ENCODE data around the gene CHTF8. TPM values are rescaled to one million over a fixed set of nuclear protein-coding genes. Genes with fewer than 3 reads are reported as not detected.
"Not testable (repeated sequence)": the region's sequence is repeated elsewhere in the genome, so short reads cannot be mapped to it uniquely, and the experiment has no call there.

Gene CHTF8
- total and polyA plus RNA-seq, 4 donors = 53.3 to 77.3 (median 63.5) TPM

GRCh38 chr16:69131167-69131838 is 1.1 kb downstream of the CHTF8 start:
- no peaks in the 10 kb centered on the region for H3K36me3 ChIP-seq (ENCODE audit: control insufficient read depth in 1 of 2, insufficient read depth in 2 of 2, low read length in 1 of 2)
- no peaks in the 10 kb centered on the region for H3K4me1 ChIP-seq (ENCODE audit: control insufficient read depth in 1 of 2, insufficient read depth in 2 of 2, low read length in 2 of 2)
- no peak for ATAC-seq (ENCODE audit: low FRiP score)
- 1% methylated on average over 15 of the region's 15 CpGs for WGBS, 2 donors
- DNase-seq = peak in 1 of 2 donors; percentile 6
- intact Hi-C loops (cut with DNase I) = loop anchor here in 1 of 2 donors (10.0 kb wide), 2 partner anchors 53 to 287 kb away; partner anchors contain the start of genes SNTB2 and TANGO6
- no peaks in the 10 kb centered on the region for H3K27me3 ChIP-seq (ENCODE audit: control insufficient read depth in 1 of 2, insufficient read depth in 2 of 2, low read length in 1 of 2)
- H3K9me3 ChIP-seq (ENCODE audit: control insufficient read depth, low read length) = no peaks in the 10 kb centered on the region
- H3K4me3 ChIP-seq (ENCODE audit: low read length in 2 of 2) = peak overlapping the region; percentile 81 to 98
- no peak overlapping the region for H3K27ac ChIP-seq (ENCODE audit: low read depth in 1 of 2, low read length in 2 of 2)

- intact Hi-C loops (cut with DNase I) = loop anchor here in 1 of 2 donors (10.0 kb wide), 2 partner anchors 54 to 286 kb away; partner anchors contain the start of genes SNTB2 and TANGO6
- no peak overlapping the region for H3K27ac ChIP-seq (ENCODE audit: low read depth in 1 of 2, low read length in 2 of 2)
- DNase-seq (no peak), ATAC-seq (ENCODE audit: low FRiP score) (no peak)
- no peak overlapping the region for H3K4me3 ChIP-seq (ENCODE audit: low read length in 2 of 2)
- H3K36me3 ChIP-seq (ENCODE audit: control insufficient read depth in 1 of 2, insufficient read depth in 2 of 2, low read length in 1 of 2) = no peaks in the 10 kb centered on the region
- H3K4me1 ChIP-seq (ENCODE audit: control insufficient read depth in 1 of 2, insufficient read depth in 2 of 2, low read length in 2 of 2) = no peaks in the 10 kb centered on the region
- 59 to 62% methylated on average over 6 of the region's 6 CpGs for WGBS, 2 donors
- no peaks in the 10 kb centered on the region for H3K9me3 ChIP-seq (ENCODE audit: control insufficient read depth, low read length)
- no peaks in the 10 kb centered on the region for H3K27me3 ChIP-seq (ENCODE audit: control insufficient read depth in 1 of 2, insufficient read depth in 2 of 2, low read length in 1 of 2)
Measured at GRCh38 chr16:69130461-69130860, 1.9 kb downstream of the CHTF8 start.

GRCh38 chr16:69127966-69128510 is 4.3 kb downstream of the CHTF8 start:
- no peaks in the 10 kb centered on the region for H3K36me3 ChIP-seq (ENCODE audit: control insufficient read depth in 1 of 2, insufficient read depth in 2 of 2, low read length in 1 of 2)
- H3K27ac ChIP-seq (ENCODE audit: low read depth in 1 of 2, low read length in 2 of 2) = no peak overlapping the region
- no peak overlapping the region for H3K4me3 ChIP-seq (ENCODE audit: low read length in 2 of 2)
- no peaks in the 10 kb centered on the region for H3K9me3 ChIP-seq (ENCODE audit: control insufficient read depth, low read length)
- intact Hi-C loops (cut with DNase I) = no loop called here
- no peaks in the 10 kb centered on the region for H3K4me1 ChIP-seq (ENCODE audit: control insufficient read depth in 1 of 2, insufficient read depth in 2 of 2, low read length in 2 of 2)
- ATAC-seq (ENCODE audit: low FRiP score) (no peak), DNase-seq (peak in 1 of 2 donors; percentile 38)
- 87 to 91% methylated on average over 12 of the region's 12 CpGs for WGBS, 2 donors
- H3K27me3 ChIP-seq (ENCODE audit: control insufficient read depth in 1 of 2, insufficient read depth in 2 of 2, low read length in 1 of 2) = no peaks in the 10 kb centered on the region

GRCh38 chr16:69126801-69127200 is 5.6 kb downstream of the CHTF8 start:
- H3K4me3 ChIP-seq (ENCODE audit: low read length in 2 of 2); intact Hi-C loops (cut with DNase I); ATAC-seq (ENCODE audit: low FRiP score); H3K4me1 ChIP-seq (ENCODE audit: control insufficient read depth in 1 of 2, insufficient read depth in 2 of 2, low read length in 2 of 2); H3K9me3 ChIP-seq (ENCODE audit: control insufficient read depth, low read length); H3K27me3 ChIP-seq (ENCODE audit: control insufficient read depth in 1 of 2, insufficient read depth in 2 of 2, low read length in 1 of 2); H3K36me3 ChIP-seq (ENCODE audit: control insufficient read depth in 1 of 2, insufficient read depth in 2 of 2, low read length in 1 of 2); H3K27ac ChIP-seq (ENCODE audit: low read depth in 1 of 2, low read length in 2 of 2): not testable (repeated sequence)
- WGBS, 2 donors = 94 to 96% methylated on average over 10 of the region's 10 CpGs
- DNase-seq = peak in 1 of 2 donors; percentile 34

DNA sequence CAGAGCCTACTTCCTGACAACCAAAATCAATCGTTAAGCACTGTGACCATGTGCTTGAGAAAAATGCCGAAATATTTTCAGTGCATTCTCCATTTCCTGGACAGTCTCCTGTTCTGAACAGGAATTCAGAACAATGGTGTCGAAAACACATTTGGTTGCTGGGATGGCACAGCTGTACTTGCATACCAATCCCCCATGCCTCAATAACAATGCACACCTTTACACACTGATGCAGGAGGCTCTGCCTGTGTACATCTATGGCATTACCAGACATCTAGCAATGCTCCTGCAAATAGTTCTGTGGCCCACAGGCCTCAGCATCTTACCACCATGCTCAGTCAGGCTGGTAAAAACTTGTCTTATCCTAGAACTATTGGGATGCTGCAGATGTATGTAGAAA is 6.2 kb downstream of the CHTF8 start:
- H3K4me1 ChIP-seq (ENCODE audit: control insufficient read depth in 1 of 2, insufficient read depth in 2 of 2, low read length in 2 of 2) = no peaks in the 10 kb centered on the region
- H3K4me3 ChIP-seq (ENCODE audit: low read length in 2 of 2) = no peak overlapping the region
- H3K9me3 ChIP-seq (ENCODE audit: control insufficient read depth, low read length) = no peaks in the 10 kb centered on the region
- H3K27ac ChIP-seq (ENCODE audit: low read depth in 1 of 2, low read length in 2 of 2) = no peak overlapping the region
- no peak for ATAC-seq (ENCODE audit: low FRiP score)
- WGBS, 2 donors = 80 to 88% methylated on average over 3 of the region's 3 CpGs
- intact Hi-C loops (cut with DNase I) = no loop called here
- peak in 1 of 2 donors; percentile 6 for DNase-seq
- H3K27me3 ChIP-seq (ENCODE audit: control insufficient read depth in 1 of 2, insufficient read depth in 2 of 2, low read length in 1 of 2) = no peaks in the 10 kb centered on the region
- no peaks in the 10 kb centered on the region for H3K36me3 ChIP-seq (ENCODE audit: control insufficient read depth in 1 of 2, insufficient read depth in 2 of 2, low read length in 1 of 2)

GRCh38 chr16:69124961-69125360 is 7.4 kb downstream of the CHTF8 start:
- DNase-seq = peak in 1 of 2 donors; percentile 24
- intact Hi-C loops (cut with DNase I) = loop anchor here (5.0 kb wide), 2 partner anchors 223 to 598 kb away; no protein-coding TSS in a partner anchor

GRCh38 chr16:69124406-69124805 is 8.0 kb downstream of the CHTF8 start:
- not testable (repeated sequence) for ATAC-seq (ENCODE audit: low FRiP score); H3K4me3 ChIP-seq (ENCODE audit: low read length in 2 of 2); H3K27ac ChIP-seq (ENCODE audit: low read depth in 1 of 2, low read length in 2 of 2); H3K36me3 ChIP-seq (ENCODE audit: control insufficient read depth in 1 of 2, insufficient read depth in 2 of 2, low read length in 1 of 2); H3K27me3 ChIP-seq (ENCODE audit: control insufficient read depth in 1 of 2, insufficient read depth in 2 of 2, low read length in 1 of 2); H3K4me1 ChIP-seq (ENCODE audit: control insufficient read depth in 1 of 2, insufficient read depth in 2 of 2, low read length in 2 of 2); H3K9me3 ChIP-seq (ENCODE audit: control insufficient read depth, low read length)
- whole genome bisulfite sequencing, 2 donors = 88 to 89% methylated on average over 8 of the region's 8 CpGs
- intact Hi-C loops (cut with DNase I) = loop anchor here (5.0 kb wide), 2 partner anchors 222 to 597 kb away; no protein-coding TSS in a partner anchor
- DNase-seq = peak in 1 of 2 donors; percentile 59

More at GRCh38 chr16:69124961-69125360, 7.4 kb downstream of the CHTF8 start:
- H3K9me3 ChIP-seq (ENCODE audit: control insufficient read depth, low read length); H3K36me3 ChIP-seq (ENCODE audit: control insufficient read depth in 1 of 2, insufficient read depth in 2 of 2, low read length in 1 of 2); H3K27ac ChIP-seq (ENCODE audit: low read depth in 1 of 2, low read length in 2 of 2); H3K27me3 ChIP-seq (ENCODE audit: control insufficient read depth in 1 of 2, insufficient read depth in 2 of 2, low read length in 1 of 2); H3K4me1 ChIP-seq (ENCODE audit: control insufficient read depth in 1 of 2, insufficient read depth in 2 of 2, low read length in 2 of 2); ATAC-seq (ENCODE audit: low FRiP score); H3K4me3 ChIP-seq (ENCODE audit: low read length in 2 of 2): not testable (repeated sequence)
- 93% methylated on average over 14 of the region's 14 CpGs for WGBS, 2 donors

DNA sequence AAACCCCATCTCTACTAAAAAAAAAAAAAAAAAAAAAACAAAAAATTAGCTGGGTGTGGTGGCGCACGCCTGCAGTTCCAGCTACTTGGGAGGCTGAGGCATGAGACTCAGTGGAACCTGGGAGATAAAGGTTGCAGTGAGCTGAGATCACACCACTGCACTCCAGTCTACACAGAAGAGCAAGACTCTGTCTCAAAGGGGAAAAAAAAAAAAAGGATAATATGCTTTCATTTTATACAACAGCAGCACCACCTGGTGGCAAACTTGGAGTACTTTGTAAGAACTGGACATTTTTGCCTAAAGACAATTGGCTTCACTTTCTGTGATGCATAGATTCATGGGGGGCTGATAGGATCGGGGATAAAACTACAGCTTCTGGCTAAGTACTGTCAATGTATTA is 8.5 kb downstream of the CHTF8 start:
- Histone ChIP-seq H3K36me3 (ENCODE audit: control insufficient read depth in 1 of 2, insufficient read depth in 2 of 2, low read length in 1 of 2) (no peaks in the 10 kb centered on the region), H3K27ac (ENCODE audit: low read depth in 1 of 2, low read length in 2 of 2) (no peak overlapping the region), H3K9me3 (ENCODE audit: control insufficient read depth, low read length) (no peaks in the 10 kb centered on the region), H3K4me1 (ENCODE audit: control insufficient read depth in 1 of 2, insufficient read depth in 2 of 2, low read length in 2 of 2) (no peaks in the 10 kb centered on the region), H3K4me3 (ENCODE audit: low read length in 2 of 2) (no peak overlapping the region), H3K27me3 (ENCODE audit: control insufficient read depth in 1 of 2, insufficient read depth in 2 of 2, low read length in 1 of 2) (no peaks in the 10 kb centered on the region)
- no peak for ATAC-seq (ENCODE audit: low FRiP score)
- peak in 1 of 2 donors; percentile 63 for DNase-seq
- WGBS, 2 donors = 86 to 87% methylated on average over 3 of the region's 3 CpGs
- intact Hi-C loops (cut with DNase I) = loop anchor here (5.0 kb wide), 2 partner anchors 222 to 597 kb away; no protein-coding TSS in a partner anchor

All from aorta (tissue), 5 donors.